ENCODE measurements around the gene RAB2B.
A peak's percentile ranks its signal among the peaks of the same experiment; 100 is the strongest.

The RAB2B gene

GRCh38 chr14:21486640-21487087 is 9.9 kb upstream of the RAB2B start:
- DNase-seq (ENCODE audit: low read depth) = no peak
- H3K4me3 ChIP-seq (ENCODE audit: low read length) = no peak overlapping the region
- TF ChIP-seq CTCF (IDR thresholded peaks at IDR 0.05; ENCODE audit: insufficient read depth, low read depth, low read length, missing control alignments) = no peak

GRCh38 chr14:21476523-21476924 is 235 bp downstream of the RAB2B start:
- no peak for TF ChIP-seq CTCF (IDR thresholded peaks at IDR 0.05; ENCODE audit: insufficient read depth, low read depth, low read length, missing control alignments)
- peak; percentile 90 for DNase-seq (ENCODE audit: low read depth)
- peak overlapping the region; percentile 98 for H3K4me3 ChIP-seq (ENCODE audit: low read length)

- DNase-seq (ENCODE audit: low read depth) = no peak
- no peak for TF ChIP-seq CTCF (IDR thresholded peaks at IDR 0.05; ENCODE audit: insufficient read depth, low read depth, low read length, missing control alignments)
- H3K4me3 ChIP-seq (ENCODE audit: low read length) = peak overlapping the region; percentile 98
Observed at GRCh38 chr14:21475767-21476522, 814 bp downstream of the RAB2B start.

- no peak for TF ChIP-seq CTCF (IDR thresholded peaks at IDR 0.05; ENCODE audit: insufficient read depth, low read depth, low read length, missing control alignments)
- no peak overlapping the region for H3K4me3 ChIP-seq (ENCODE audit: low read length)
- DNase-seq (ENCODE audit: low read depth) = peak; percentile 43
Observed at GRCh38 chr14:21467616-21468015, 9.1 kb downstream of the RAB2B start.

- TF ChIP-seq CTCF (IDR thresholded peaks at IDR 0.05; ENCODE audit: insufficient read depth, low read depth, low read length, missing control alignments) = peak; percentile 53
- peak; percentile 100 for DNase-seq (ENCODE audit: low read depth)
- peak within 1 kb of the TSS; percentile 83 for H3K4me3 ChIP-seq (ENCODE audit: low read length)
Observed at GRCh38 chr14:21455912-21456667, 20.7 kb downstream of the RAB2B start, which contains the start of gene CHD8. CHD8 (minus strand) TSS chr14:21456123; CDS start chr14:21431643, 24,480 bp downstream.

- DNase-seq (ENCODE audit: low read depth) = peak; percentile 40
- no peak for TF ChIP-seq CTCF (IDR thresholded peaks at IDR 0.05; ENCODE audit: insufficient read depth, low read depth, low read length, missing control alignments)
Observed at GRCh38 chr14:21455592-21455911, 21.2 kb downstream of the RAB2B start.

More at GRCh38 chr14:21455592-21455911, 21.2 kb downstream of the RAB2B start:
- H3K4me3 ChIP-seq (ENCODE audit: low read length) = peak overlapping the region; percentile 83

All from epithelial cell of esophagus (primary cell).